Esophagus muscularis mucosa (tissue), 4 donors: ENCODE results near the gene AHSG.

ENCODE experiments used
- CTCF ChIP-seq, 3 experiments: fragments of 200-600 bp in 2 of 3; fragments of 450-650 bp in 1 of 3; sonication (generic) in 2 of 3; IDR thresholded peaks; one replicate each; pipeline ENCODE4 v1.5.1; 2017 to 2019; ENCODE audit warnings: antibody characterized with exemption in 3 of 3, mild to moderate bottlenecking in 2 of 3, moderate library complexity in 1 of 3
- EP300 ChIP-seq: sonication (generic); formaldehyde crosslinking; IDR thresholded peaks from one replicate; pipeline ENCODE4 v1.6.1; 2017; ENCODE audit warnings: antibody characterized with exemption
- POLR2A ChIP-seq: fragments of 450-650 bp; IDR thresholded peaks from one replicate; pipeline ENCODE4 v1.6.1; 2017; ENCODE audit warnings: antibody characterized with exemption, moderate library complexity, mild to moderate bottlenecking, low read depth
- POLR2AphosphoS5 ChIP-seq, 2 donors: sonication (generic); formaldehyde crosslinking; IDR thresholded peaks; one replicate each; pipeline ENCODE4 v1.6.1; 2017; ENCODE audit warnings: antibody characterized with exemption in 2 of 2

DNA sequence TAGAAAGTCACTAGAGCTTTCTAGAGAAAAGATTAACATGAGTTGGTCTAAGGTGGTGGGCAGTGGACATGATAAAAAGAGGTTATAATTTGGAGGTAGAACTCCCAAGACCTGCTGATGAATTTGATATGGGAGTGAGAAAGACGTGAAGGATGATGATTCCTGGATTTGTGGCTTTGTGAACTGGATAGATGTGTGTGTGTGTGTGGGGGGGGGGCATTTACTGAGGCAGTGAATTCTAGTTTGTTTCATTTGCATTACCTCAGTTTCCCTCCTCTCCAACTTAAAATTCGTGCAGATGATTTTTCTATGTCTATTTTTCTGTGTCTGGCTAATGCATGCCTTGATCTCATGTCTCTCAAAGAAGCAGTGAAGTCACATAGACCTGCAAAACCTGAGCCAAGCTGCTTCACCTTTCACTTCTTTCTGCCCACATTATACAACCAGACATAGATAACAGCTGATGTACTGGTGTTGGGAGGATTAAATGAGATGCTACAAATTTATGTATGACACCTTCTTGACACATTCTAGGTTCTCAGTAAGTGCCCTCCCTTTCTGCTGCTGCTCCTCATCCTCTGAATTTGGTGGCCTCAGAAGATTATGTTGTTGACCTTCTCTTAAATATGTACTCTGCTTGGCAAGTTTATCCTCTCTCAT, 9.9 kb downstream of the AHSG start:
- TF ChIP-seq POLR2A: no peak
- TF ChIP-seq CTCF (IDR thresholded peaks at IDR 0.05): no peak
- no peak for TF ChIP-seq EP300
- TF ChIP-seq POLR2AphosphoS5 (IDR thresholded peaks at IDR 0.05): no peak
